GM19193 (cell line): ENCODE results near the gene FGF14.

ENCODE experiments used
- POLR2A ChIP-seq: IDR thresholded peaks from 4 replicates; pipeline ENCODE4 v1.6.1; 2011; ENCODE audit not compliant: insufficient read depth, insufficient read length; ENCODE audit errors: extremely low read depth

The FGF14 gene

DNA sequence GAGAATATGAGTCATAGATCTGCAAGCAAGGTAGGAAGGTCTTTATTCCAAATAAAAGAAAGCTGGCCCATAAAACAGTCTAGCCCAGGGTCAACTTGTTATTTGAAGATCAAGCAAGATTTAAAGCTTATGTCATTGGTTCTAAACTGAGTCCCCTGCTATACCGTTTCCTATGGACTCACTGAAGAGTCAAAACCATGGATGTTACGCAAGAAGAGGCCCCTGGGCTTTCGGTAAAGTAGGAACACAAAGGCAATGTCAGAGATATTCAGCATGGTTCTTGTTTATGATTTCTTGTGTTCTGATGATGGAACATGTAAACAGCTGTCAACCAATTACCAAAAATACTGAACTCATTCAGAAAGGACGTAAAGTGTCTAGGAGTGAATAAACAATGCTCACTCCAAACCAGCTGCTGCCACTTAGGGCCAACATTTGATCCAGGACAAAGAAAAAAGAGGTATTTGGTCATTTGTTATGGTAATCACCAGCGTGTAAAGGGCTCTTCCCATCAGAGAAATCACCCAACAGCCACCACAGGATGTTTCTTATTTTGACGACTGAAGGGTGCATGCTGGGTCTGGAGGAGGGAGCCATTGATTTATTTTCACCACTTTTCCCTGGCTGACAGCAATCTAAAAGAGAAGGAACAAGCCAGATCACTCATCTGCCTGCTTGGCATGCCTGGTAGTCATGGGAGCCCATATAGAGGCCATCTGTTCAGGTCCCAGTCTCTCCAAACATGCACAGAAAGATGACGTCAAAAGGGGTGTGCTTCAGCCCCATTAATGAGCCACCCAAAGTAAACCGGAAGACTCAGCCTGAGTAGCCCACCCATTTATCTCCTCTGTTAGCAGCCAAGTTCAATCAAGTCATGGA is 68.3 kb downstream of the FGF14 start:
- TF ChIP-seq POLR2A, result no peak

DNA sequence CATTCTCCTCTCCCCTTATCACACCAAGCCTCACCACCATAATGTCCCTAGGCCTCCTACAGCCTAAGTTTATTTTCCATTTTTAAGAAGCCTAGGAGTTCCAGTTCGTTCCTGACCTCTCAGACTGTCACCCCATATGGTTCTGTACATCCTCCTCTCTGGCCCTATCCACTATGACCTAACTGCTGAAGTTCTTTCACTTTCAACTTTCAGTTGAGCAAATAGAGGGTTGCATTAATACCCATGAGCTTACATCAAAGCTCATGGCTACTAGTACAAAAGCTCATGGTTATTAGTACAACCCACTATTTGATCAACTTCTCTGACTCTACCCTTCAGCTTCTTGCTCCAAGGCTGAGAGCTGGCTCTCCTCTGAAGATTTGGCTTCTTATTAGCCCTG is 72.9 kb downstream of the FGF14 start:
- no peak for TF ChIP-seq POLR2A

DNA sequence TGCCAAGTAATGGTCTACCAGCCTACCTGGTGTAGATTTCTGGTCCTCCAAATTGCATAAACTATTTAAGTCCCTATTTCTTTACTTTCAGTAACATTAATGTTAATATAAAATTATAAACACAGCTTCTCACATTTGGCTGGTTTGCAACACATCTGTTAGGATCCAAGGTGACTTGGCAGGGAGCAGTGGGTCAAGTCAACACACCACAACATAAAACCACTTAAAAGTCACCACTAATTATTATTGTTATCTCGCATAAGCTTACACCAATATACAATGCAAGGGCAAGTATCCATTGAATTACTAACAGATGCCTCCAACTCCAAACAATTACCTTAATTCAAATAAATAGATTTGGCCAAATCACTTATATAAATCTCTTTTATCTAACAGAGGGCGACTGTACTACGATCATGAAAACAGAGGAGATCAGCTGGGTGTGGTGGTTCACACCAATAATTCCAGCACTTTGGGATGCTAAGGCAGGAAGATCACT is 74.7 kb downstream of the FGF14 start:
- no peak for TF ChIP-seq POLR2A

GRCh38 chr13:102326381-102327118 is 75.3 kb downstream of the FGF14 start:
- TF ChIP-seq POLR2A, result no peak

- TF ChIP-seq POLR2A, result no peak
Measured at GRCh38 chr13:102325321-102325720, 76.5 kb downstream of the FGF14 start.

GRCh38 chr13:102323505-102323904 is 78.3 kb downstream of the FGF14 start:
- no peak for TF ChIP-seq POLR2A

- no peak for TF ChIP-seq POLR2A
Measured at GRCh38 chr13:102323012-102323411, 78.8 kb downstream of the FGF14 start.

GRCh38 chr13:102322211-102322610 is 79.6 kb downstream of the FGF14 start:
- TF ChIP-seq POLR2A, result no peak

DNA sequence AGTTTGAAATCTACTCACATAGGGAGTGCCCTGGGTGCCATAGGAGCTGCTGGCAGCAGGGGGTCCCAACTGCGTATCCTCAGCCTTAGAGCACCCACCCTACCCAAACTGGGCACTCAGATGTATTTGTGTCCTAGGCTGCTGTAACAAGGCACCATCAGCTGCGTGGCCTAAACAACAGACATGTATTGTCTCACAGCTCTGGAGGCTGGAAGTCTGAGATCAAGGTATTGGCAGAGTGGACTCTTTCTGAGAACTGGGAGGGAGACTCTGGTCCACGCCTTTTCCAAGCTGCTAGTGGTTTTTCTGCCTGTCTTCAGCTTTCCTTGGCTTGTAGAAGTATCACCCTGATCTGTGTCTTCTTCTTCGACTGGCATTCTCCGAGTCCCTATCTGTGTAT is 83.6 kb downstream of the FGF14 start:
- no peak for TF ChIP-seq POLR2A

DNA sequence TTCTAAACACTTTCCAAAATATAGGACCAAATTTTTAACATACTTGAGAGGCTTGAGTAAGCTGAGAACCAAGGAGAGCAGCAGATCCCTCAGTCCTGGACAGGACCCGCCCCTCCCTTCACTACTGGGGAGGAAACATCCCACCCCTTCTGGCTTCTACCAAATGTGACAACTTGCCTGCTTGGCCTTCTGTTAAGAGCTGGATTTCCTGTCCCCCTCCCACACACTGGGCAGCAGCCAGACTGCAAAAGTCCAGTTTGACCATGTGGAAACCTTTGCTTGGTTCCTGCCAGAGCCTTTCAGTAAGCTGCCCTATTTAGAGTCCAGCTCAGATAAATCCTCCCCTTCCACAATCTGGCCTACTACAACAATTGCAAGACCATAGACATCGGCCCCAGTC is 84.3 kb downstream of the FGF14 start:
- no peak for TF ChIP-seq POLR2A

GRCh38 chr13:102316732-102317131 is 85.1 kb downstream of the FGF14 start:
- no peak for TF ChIP-seq POLR2A

- no peak for TF ChIP-seq POLR2A
Measured at GRCh38 chr13:102312841-102313240, 89.0 kb downstream of the FGF14 start.

- TF ChIP-seq POLR2A, result no peak
Measured at GRCh38 chr13:102311901-102312300, 89.9 kb downstream of the FGF14 start.

DNA sequence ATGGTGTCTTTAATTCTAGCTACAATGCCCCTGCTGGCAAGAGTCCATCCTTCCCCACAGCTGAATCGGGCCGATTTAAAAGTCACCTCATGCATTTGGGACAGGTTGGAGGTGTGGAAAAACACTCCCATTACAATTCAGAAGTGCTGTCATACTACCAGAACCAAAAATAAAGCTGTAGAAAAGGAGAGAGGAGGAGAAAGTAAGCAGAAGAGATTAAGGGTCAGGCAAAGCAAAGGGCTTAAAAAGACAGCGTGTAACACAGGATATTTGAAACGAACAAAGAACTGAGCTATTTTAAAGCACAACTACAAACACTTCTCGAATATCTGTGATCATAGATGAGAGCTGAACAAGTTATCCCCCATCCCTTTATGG is 90.4 kb downstream of the FGF14 start:
- TF ChIP-seq POLR2A, result no peak

GRCh38 chr13:102310691-102311418 is 91.0 kb downstream of the FGF14 start:
- no peak for TF ChIP-seq POLR2A
